ENCODE data around the gene TMEM53. TPM values are rescaled to one million over a fixed set of nuclear protein-coding genes. Genes with fewer than 3 reads are reported as not detected.

The TMEM53 gene
- total and polyA plus RNA-seq, 4 experiments from 2014 or later: 1.7 to 5.7 (median 2.9) TPM

DNA sequence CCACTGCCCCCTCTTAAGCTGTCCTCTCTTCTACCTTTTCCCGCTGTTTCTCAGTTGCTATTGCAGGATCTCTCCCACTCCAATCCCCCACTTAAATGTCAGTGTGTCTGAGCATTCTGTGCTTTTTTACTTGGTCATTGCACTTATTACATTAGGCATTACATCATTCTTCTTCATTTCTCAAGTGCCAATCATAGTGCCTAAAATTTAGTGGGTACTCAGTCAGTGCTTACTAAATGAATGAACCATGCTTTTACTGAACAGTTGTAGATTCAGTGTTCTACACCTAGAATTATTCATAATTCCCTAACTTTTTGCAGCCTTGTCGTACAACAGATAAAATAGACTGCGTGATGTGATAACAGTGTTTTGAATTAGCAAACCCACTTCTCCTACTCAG, 19.6 kb upstream of the TMEM53 start:
- Histone ChIP-seq H3K9me3 (ENCODE audit: control insufficient read depth in 1 of 2, low read length in 2 of 2) (no peaks in the 10 kb centered on the region), H3K36me3 (ENCODE audit: insufficient read depth, low read length) (no peaks in the 10 kb centered on the region), H3K4me3 (ENCODE audit: low read length in 2 of 2) (no peak overlapping the region), H3K4me1 (ENCODE audit: insufficient read depth, low read length) (peaks cover 12% of the 10 kb centered on the region), H3K27ac (ENCODE audit: low read depth, low read length) (no peak overlapping the region), H3K27me3 (ENCODE audit: insufficient read depth, low read length) (no peaks in the 10 kb centered on the region)
- intact Hi-C loops (cut with micrococcal nuclease): no loop called here
- Mint-ChIP-seq H3K36me3 (no peaks in the 10 kb centered on the region), H3K27ac (peak overlapping the region in 1 of 7 donors; percentile 1), H3K9me3 (peaks cover 0 to 2% (median 0%) of the 10 kb centered on the region in 8 donors), H3K4me3 (no peak overlapping the region), H3K4me1 (peaks cover 4 to 19% (median 11%) of the 10 kb centered on the region in 4 donors), H3K27me3 (peaks cover 0 to 3% of the 10 kb centered on the region in 2 donors)
- CTCF ChIA-PET (ENCODE audit: partially characterized antibody): no interaction called here
- DNase-seq: no peak
- POLR2A ChIA-PET (ENCODE audit: partially characterized antibody): no interaction called here

DNA sequence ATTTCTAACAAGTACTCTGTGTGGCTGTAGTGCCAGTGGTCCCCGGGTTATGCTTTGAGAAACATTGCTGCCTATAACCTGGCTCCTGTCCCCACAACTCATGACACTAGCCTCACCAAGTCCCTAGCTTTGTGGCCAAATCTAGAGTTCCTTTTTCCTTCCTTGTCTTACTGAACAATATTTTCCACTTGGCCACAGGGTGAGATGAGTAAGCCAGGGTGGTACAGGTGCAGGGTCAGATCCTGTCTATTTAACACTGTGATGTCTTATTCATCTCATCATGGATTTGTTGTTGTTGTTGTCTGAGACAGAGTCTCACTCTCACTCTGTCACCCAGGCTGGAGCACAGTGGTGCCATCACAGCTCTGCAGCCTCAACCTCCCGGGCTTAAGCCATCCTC, 18.9 kb upstream of the TMEM53 start:
- intact Hi-C loops (cut with micrococcal nuclease): no loop called here
- Histone ChIP-seq H3K9me3 (ENCODE audit: control insufficient read depth in 1 of 2, low read length in 2 of 2) (no peaks in the 10 kb centered on the region), H3K27me3 (ENCODE audit: insufficient read depth, low read length) (no peaks in the 10 kb centered on the region), H3K4me3 (ENCODE audit: low read length in 2 of 2) (no peak overlapping the region), H3K27ac (ENCODE audit: low read depth, low read length) (no peak overlapping the region), H3K36me3 (ENCODE audit: insufficient read depth, low read length) (no peaks in the 10 kb centered on the region), H3K4me1 (ENCODE audit: insufficient read depth, low read length) (peaks cover 12% of the 10 kb centered on the region)
- ChIA-PET CTCF (ENCODE audit: partially characterized antibody) (no interaction called here), POLR2A (ENCODE audit: partially characterized antibody) (no interaction called here)
- DNase-seq: no peak
- Mint-ChIP-seq H3K9me3 (peaks cover 0 to 2% (median 0%) of the 10 kb centered on the region in 8 donors), H3K27ac (no peak overlapping the region), H3K4me1 (peaks cover 4 to 19% (median 11%) of the 10 kb centered on the region in 4 donors), H3K36me3 (no peaks in the 10 kb centered on the region), H3K27me3 (peaks cover 0 to 3% of the 10 kb centered on the region in 2 donors), H3K4me3 (no peak overlapping the region)

DNA sequence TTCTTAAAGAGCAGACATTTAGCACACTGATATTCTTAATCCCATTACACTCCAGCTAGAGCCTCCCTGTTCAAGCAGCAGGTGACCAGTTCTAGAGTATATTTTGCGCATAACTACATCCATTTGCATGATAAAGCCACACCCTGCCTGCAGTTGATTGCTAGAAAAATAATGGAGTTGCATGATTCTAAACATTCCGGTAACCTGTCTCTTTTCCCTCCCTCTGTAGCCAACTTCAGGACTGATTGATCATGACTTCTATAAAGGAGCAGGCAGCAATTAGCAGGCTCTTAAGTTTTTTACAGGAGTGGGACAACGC, 15.1 kb upstream of the TMEM53 start:
- DNase-seq: no peak
- Histone ChIP-seq H3K4me3 (ENCODE audit: low read length in 2 of 2) (no peak overlapping the region), H3K9me3 (ENCODE audit: control insufficient read depth in 1 of 2, low read length in 2 of 2) (no peaks in the 10 kb centered on the region), H3K4me1 (ENCODE audit: insufficient read depth, low read length) (no peaks in the 10 kb centered on the region), H3K36me3 (ENCODE audit: insufficient read depth, low read length) (no peaks in the 10 kb centered on the region), H3K27me3 (ENCODE audit: insufficient read depth, low read length) (no peaks in the 10 kb centered on the region), H3K27ac (ENCODE audit: low read depth, low read length) (no peak overlapping the region)
- ChIA-PET POLR2A (ENCODE audit: partially characterized antibody) (no interaction called here), CTCF (ENCODE audit: partially characterized antibody) (no interaction called here)
- Mint-ChIP-seq H3K4me1 (peaks cover 0 to 1% (median 0%) of the 10 kb centered on the region in 4 donors), H3K9me3 (peaks cover 0 to 2% (median 0%) of the 10 kb centered on the region in 8 donors), H3K27ac (no peak overlapping the region), H3K36me3 (no peaks in the 10 kb centered on the region), H3K4me3 (no peak overlapping the region), H3K27me3 (peaks cover 0 to 3% of the 10 kb centered on the region in 2 donors)
- intact Hi-C loops (cut with micrococcal nuclease): no loop called here

GRCh38 chr1:44688760-44689446, 14.6 kb upstream of the TMEM53 start:
- H3K36me3 Mint-ChIP-seq: no peaks in the 10 kb centered on the region
- POLR2A ChIA-PET (ENCODE audit: partially characterized antibody): no interaction called here
- H3K27me3 Mint-ChIP-seq: peaks cover 0 to 3% of the 10 kb centered on the region in 2 donors
- Histone ChIP-seq H3K27ac (ENCODE audit: low read depth, low read length) (no peak overlapping the region), H3K36me3 (ENCODE audit: insufficient read depth, low read length) (no peaks in the 10 kb centered on the region), H3K9me3 (ENCODE audit: control insufficient read depth in 1 of 2, low read length in 2 of 2) (no peaks in the 10 kb centered on the region), H3K27me3 (ENCODE audit: insufficient read depth, low read length) (no peaks in the 10 kb centered on the region), H3K4me1 (ENCODE audit: insufficient read depth, low read length) (no peaks in the 10 kb centered on the region), H3K4me3 (ENCODE audit: low read length in 2 of 2) (no peak overlapping the region)
- intact Hi-C loops (cut with micrococcal nuclease): no loop called here
- peaks cover 0 to 1% (median 0%) of the 10 kb centered on the region in 4 donors for H3K4me1 Mint-ChIP-seq
- no peak for DNase-seq
- H3K4me3 Mint-ChIP-seq: no peak overlapping the region
- CTCF ChIA-PET (ENCODE audit: partially characterized antibody): interaction anchor here (1.2 kb wide), 1 partner anchor 38 kb away, joined by 3 read pairs; no protein-coding TSS in a partner anchor
- H3K27ac Mint-ChIP-seq: no peak overlapping the region
- H3K9me3 Mint-ChIP-seq: peaks cover 0 to 2% (median 0%) of the 10 kb centered on the region in 8 donors

DNA sequence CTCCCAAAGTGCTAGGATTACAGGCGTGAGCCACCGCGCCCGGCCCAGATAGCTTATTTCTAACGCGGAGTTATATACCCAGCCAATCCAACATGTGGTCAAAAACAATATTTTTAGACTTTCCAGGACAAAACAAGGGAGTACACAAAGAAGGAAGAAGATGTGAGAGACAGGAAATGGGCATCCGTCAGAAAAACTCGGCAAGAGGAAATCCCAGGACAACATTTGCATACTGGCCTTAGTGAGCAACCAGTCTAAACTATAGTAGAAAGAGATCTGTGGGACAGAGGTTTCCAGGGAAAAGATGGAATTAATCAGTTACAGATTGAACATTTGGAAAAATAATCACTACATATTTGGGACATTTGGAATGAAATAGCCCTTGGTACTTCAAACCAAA, 11.6 kb upstream of the TMEM53 start:
- no peaks in the 10 kb centered on the region for H3K9me3 ChIP-seq (ENCODE audit: control insufficient read depth in 1 of 2, low read length in 2 of 2)
- no peak for DNase-seq
- ChIA-PET CTCF (ENCODE audit: partially characterized antibody) (interaction anchor here (1.6 kb wide), 1 partner anchor 10 kb away, joined by 5 read pairs; no protein-coding TSS in a partner anchor), POLR2A (ENCODE audit: partially characterized antibody) (no interaction called here)
- no peaks in the 10 kb centered on the region for H3K36me3 Mint-ChIP-seq
- H3K4me1 Mint-ChIP-seq: no peaks in the 10 kb centered on the region
- H3K4me3 Mint-ChIP-seq: no peak overlapping the region
- H3K4me1 ChIP-seq (ENCODE audit: insufficient read depth, low read length): no peaks in the 10 kb centered on the region
- no peaks in the 10 kb centered on the region for H3K27me3 Mint-ChIP-seq
- H3K27ac Mint-ChIP-seq: no peak overlapping the region
- intact Hi-C loops (cut with micrococcal nuclease): no loop called here
- no peaks in the 10 kb centered on the region for H3K36me3 ChIP-seq (ENCODE audit: insufficient read depth, low read length)
- no peak overlapping the region for H3K27ac ChIP-seq (ENCODE audit: low read depth, low read length)
- no peaks in the 10 kb centered on the region for H3K27me3 ChIP-seq (ENCODE audit: insufficient read depth, low read length)
- no peaks in the 10 kb centered on the region for H3K9me3 Mint-ChIP-seq
- no peak overlapping the region for H3K4me3 ChIP-seq (ENCODE audit: low read length in 2 of 2)

DNA sequence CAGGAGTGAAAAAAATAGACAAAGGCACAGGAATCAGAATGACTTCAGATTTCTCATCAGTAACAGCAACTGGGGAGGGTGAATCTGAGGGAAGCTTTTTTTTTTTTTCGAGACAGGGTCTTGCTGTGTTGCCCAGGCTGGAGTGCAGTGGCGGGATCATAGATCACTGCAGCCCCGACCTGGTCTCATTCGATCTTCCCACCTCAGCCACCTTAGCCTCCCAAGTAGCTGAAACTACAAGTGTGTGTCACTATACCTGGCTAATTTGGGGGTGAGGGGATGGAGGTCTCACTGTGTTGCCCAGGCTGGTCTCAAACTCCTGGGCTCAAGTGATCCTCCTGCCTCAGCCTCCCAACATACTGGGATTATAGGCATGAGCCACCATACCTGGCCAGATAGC, 10.9 kb upstream of the TMEM53 start:
- Mint-ChIP-seq H3K27me3 (no peaks in the 10 kb centered on the region), H3K27ac (no peak overlapping the region), H3K4me1 (no peaks in the 10 kb centered on the region), H3K9me3 (no peaks in the 10 kb centered on the region), H3K36me3 (no peaks in the 10 kb centered on the region), H3K4me3 (no peak overlapping the region)
- H3K9me3 ChIP-seq (ENCODE audit: control insufficient read depth in 1 of 2, low read length in 2 of 2): no peaks in the 10 kb centered on the region
- POLR2A ChIA-PET (ENCODE audit: partially characterized antibody): no interaction called here
- no peak overlapping the region for H3K4me3 ChIP-seq (ENCODE audit: low read length in 2 of 2)
- no peak overlapping the region for H3K27ac ChIP-seq (ENCODE audit: low read depth, low read length)
- CTCF ChIA-PET (ENCODE audit: partially characterized antibody): interaction anchor here (0.9 kb wide), 1 partner anchor 32 kb away, joined by 3 read pairs; no protein-coding TSS in a partner anchor
- no peaks in the 10 kb centered on the region for H3K4me1 ChIP-seq (ENCODE audit: insufficient read depth, low read length)
- no peaks in the 10 kb centered on the region for H3K36me3 ChIP-seq (ENCODE audit: insufficient read depth, low read length)
- intact Hi-C loops (cut with micrococcal nuclease): no loop called here
- no peaks in the 10 kb centered on the region for H3K27me3 ChIP-seq (ENCODE audit: insufficient read depth, low read length)
- DNase-seq: no peak

DNA sequence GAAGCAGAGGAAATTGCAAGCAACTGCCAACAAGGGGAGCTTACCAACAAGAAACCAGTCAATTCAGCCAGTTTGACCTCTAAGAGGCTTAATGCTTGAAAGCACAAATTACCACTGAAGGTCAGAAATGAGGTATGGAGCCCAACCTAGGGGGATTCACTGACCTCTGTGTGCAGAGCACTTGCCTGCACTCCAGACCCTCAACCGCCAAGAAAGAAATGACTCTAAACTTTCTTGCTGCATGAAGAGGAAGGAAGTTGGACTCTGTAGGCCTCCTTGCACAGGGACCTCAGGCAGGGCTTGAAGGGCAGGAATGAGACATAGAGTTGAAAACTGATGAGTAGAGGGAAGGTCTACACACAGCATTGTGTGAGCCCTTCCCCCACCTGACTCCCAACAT, 10.2 kb upstream of the TMEM53 start:
- Mint-ChIP-seq H3K9me3 (no peaks in the 10 kb centered on the region), H3K27me3 (no peaks in the 10 kb centered on the region), H3K4me1 (no peaks in the 10 kb centered on the region), H3K27ac (no peak overlapping the region), H3K4me3 (no peak overlapping the region), H3K36me3 (peaks cover 0 to 2% of the 10 kb centered on the region in 2 donors)
- ChIA-PET CTCF (ENCODE audit: partially characterized antibody) (interaction anchor here (0.9 to 1.3 kb wide), 4 partner anchors 10 to 32 kb away, joined by 3 read pairs; partner anchors contain the start of genes ARMH1 and TMEM53), POLR2A (ENCODE audit: partially characterized antibody) (interaction anchor here (1.4 kb wide), 1 partner anchor 11 kb away, joined by 3 read pairs; no protein-coding TSS in a partner anchor)
- Histone ChIP-seq H3K36me3 (ENCODE audit: insufficient read depth, low read length) (no peaks in the 10 kb centered on the region), H3K4me3 (ENCODE audit: low read length in 2 of 2) (no peak overlapping the region), H3K4me1 (ENCODE audit: insufficient read depth, low read length) (no peaks in the 10 kb centered on the region), H3K9me3 (ENCODE audit: control insufficient read depth in 1 of 2, low read length in 2 of 2) (no peaks in the 10 kb centered on the region), H3K27me3 (ENCODE audit: insufficient read depth, low read length) (no peaks in the 10 kb centered on the region), H3K27ac (ENCODE audit: low read depth, low read length) (no peak overlapping the region)
- intact Hi-C loops (cut with micrococcal nuclease): no loop called here
- DNase-seq: no peak

Measured in CD4-positive, alpha-beta memory T cell (primary cell).